Astrocyte of the cerebellum (primary cell): ENCODE data around the gene KRT85.
"Not testable (repeated sequence)": the region's sequence is repeated elsewhere in the genome, so short reads cannot be mapped to it uniquely, and the experiment has no call there.

Source experiments
- DNase-seq: peaks from one replicate; pipeline ENCODE4 v3.0.0-alpha.2; 2011; ENCODE audit warnings: low read depth
- H3K4me3 ChIP-seq: 2 replicates; pipeline ENCODE4 v1.5.1; 2011; ENCODE audit warnings: mild to moderate bottlenecking, low read depth, low read length, moderate library complexity
- in situ Hi-C: cut with HindIII; loops from 2 replicates; pipeline ENCODE4 v1.10.0; 2017; ENCODE audit warnings: low sequenced_read_pairs
- TF ChIP-seq, protein P1 (sequence below): IDR thresholded peaks from 2 replicates; pipeline ENCODE4 v1.5.1; 2012; ENCODE audit warnings: low read length, low read depth, moderate library complexity, mild to moderate bottlenecking; ENCODE audit errors: missing control alignments

The KRT85 gene

DNA sequence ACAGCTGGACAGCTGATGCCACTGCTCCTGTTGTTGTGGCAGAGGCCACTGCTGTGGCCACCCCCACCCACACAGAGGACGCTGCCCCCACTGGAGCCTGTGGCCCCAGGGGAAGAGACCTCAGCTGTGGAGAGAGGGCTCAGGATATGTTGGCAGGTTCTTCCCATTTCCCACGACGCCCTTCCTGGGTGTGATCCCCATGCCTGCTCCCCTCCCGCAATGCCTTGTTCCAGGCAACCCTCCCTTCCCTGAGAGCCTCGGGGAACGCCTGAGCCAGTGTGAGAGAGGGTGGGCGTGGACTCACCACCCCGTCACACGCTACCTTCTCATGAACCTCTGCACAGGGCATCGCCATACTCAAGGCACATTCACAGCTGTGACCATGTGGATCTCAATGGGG, 44.5 kb upstream of the KRT85 start:
- DNase-seq = no peak
- in situ Hi-C loops = no loop called here
- no peak overlapping the region for H3K4me3 ChIP-seq
- TF ChIP-seq, protein P1, sequence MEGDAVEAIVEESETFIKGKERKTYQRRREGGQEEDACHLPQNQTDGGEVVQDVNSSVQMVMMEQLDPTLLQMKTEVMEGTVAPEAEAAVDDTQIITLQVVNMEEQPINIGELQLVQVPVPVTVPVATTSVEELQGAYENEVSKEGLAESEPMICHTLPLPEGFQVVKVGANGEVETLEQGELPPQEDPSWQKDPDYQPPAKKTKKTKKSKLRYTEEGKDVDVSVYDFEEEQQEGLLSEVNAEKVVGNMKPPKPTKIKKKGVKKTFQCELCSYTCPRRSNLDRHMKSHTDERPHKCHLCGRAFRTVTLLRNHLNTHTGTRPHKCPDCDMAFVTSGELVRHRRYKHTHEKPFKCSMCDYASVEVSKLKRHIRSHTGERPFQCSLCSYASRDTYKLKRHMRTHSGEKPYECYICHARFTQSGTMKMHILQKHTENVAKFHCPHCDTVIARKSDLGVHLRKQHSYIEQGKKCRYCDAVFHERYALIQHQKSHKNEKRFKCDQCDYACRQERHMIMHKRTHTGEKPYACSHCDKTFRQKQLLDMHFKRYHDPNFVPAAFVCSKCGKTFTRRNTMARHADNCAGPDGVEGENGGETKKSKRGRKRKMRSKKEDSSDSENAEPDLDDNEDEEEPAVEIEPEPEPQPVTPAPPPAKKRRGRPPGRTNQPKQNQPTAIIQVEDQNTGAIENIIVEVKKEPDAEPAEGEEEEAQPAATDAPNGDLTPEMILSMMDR = no peak

GRCh38 chr12:52410589-52411248, 43.4 kb upstream of the KRT85 start:
- DNase-seq, in situ Hi-C loops, H3K4me3 ChIP-seq: not testable (repeated sequence)

DNA sequence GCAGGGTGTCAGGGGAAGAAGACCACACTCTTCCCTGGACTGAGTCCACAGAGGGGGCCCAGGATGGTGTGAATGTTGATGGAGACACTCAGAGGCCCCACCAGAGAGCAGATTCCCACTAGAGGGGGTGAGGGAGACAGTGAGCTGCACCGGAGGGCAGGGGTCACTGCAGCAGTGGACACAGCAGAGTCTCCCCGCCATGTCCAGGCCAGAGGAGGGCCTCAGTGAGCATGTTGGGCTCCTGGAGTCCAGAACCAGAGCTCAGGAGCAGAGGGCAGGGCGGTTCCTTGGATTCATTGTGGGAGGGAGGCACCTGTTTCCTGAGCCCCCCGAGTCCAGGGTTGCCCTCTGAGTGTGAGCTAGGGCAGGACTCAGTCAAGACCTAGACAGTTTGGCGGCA, 40.6 kb upstream of the KRT85 start:
- DNase-seq = no peak
- in situ Hi-C loops = no loop called here
- no peak overlapping the region for H3K4me3 ChIP-seq
- TF ChIP-seq, protein P1 = no peak

- DNase-seq = no peak
- in situ Hi-C loops = no loop called here
- TF ChIP-seq, protein P1 = no peak
Observed at GRCh38 chr12:52405922-52406385, 38.7 kb upstream of the KRT85 start, which contains the start of gene KRT82. Gene KRT82 (minus strand): TSS chr12:52406335. CDS start chr12:52406277, 58 bp downstream.

DNA sequence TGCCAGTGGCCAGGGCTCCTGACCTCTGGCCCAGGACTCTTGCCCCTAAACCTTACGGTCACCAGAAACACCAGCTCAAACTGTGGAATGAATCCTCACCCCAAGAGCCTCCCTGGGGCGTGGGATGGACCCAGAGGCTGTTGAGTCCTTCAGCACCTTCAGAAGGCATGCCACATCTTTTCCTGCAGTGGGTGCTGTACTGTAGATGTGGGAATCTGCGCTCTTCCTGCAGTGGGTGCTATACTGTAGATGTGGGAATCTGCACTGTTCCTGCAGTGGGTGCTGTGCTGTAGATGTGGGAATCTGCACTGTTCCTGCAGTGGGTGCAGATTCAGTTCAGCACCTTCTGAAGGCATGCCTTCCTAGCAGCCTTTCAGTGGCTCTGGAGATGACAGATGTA, 37.7 kb upstream of the KRT85 start:
- H3K4me3 ChIP-seq = no peak overlapping the region
- TF ChIP-seq, protein P1 = no peak
- in situ Hi-C loops = no loop called here
- DNase-seq = no peak

More at GRCh38 chr12:52405922-52406385, 38.7 kb upstream of the KRT85 start, which contains the start of gene KRT82:
- no peak within 1 kb of the TSS for H3K4me3 ChIP-seq

DNA sequence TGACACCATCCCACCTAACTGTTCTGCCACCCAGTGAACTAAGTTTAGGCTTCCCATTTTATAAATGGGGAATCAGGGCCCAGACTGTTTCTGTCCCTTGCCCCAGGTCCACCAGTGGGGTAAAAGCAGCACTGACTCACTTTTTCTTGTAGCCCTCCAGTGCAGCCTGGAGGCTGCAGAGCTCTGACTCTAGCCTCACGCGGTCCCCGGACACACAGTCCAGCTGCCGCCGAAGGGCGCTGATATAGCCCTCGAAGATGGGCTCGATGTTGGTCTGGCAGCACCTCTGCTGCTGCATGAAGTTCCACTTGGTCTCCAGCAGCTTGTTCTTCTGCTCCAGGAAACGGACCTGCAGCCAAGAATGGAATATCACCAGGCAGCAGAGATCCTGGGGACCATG, 36.3 kb upstream of the KRT85 start:
- no peak for DNase-seq
- TF ChIP-seq, protein P1 = no peak
- in situ Hi-C loops = no loop called here
- H3K4me3 ChIP-seq = no peak overlapping the region

DNA sequence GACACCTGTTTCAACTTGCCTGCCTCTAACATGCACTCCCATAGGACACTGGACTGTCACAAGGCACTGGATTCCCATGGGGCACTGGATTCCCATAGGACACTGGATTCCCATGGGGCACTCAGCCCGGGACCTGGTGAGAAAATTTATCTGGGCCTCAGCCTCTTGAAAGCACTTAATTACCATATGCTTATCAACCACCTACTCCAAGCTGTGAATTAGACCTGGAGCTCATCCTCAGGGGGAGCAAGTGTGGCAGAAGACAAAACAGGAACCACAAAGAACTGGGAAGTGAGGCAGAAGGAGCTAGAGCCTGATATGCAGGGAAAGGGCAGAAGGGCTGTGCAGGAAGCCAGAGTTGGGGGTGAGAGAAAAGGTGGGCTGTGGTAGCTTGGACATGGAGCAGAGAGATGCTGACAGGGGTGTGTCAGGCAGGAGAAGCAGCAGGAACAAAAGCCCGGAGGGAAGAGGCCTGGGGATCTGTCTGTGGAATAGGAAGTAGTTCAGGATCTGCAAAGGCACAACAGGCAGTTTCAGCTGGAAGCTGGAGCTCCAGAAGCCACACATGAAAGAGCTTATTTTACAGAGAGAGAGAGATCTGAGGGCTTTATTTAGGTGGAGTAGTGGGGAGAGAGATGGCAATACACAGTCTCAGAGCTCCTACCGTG, 35.7 kb upstream of the KRT85 start:
- TF ChIP-seq, protein P1 = no peak
- H3K4me3 ChIP-seq = no peak overlapping the region
- no peak for DNase-seq
- in situ Hi-C loops = no loop called here
